Measurements from ENCODE around the gene RBM4.
"Not testable (repeated sequence)": the region's sequence is repeated elsewhere in the genome, so short reads cannot be mapped to it uniquely, and the experiment has no call there.

Gene RBM4, protein sequence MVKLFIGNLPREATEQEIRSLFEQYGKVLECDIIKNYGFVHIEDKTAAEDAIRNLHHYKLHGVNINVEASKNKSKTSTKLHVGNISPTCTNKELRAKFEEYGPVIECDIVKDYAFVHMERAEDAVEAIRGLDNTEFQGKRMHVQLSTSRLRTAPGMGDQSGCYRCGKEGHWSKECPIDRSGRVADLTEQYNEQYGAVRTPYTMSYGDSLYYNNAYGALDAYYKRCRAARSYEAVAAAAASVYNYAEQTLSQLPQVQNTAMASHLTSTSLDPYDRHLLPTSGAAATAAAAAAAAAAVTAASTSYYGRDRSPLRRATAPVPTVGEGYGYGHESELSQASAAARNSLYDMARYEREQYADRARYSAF

GRCh38 chr11:66638177-66639065, at the start of gene RBM4:
RBM4 (plus strand) TSS chr11:66638703; CDS start chr11:66639712, 1,009 bp downstream.
- DNase-seq (ENCODE audit: low read depth in 1 of 2, low spot score in 1 of 2): peak; percentile 87 to 92

- DNase-seq (ENCODE audit: low read depth in 1 of 2, low spot score in 1 of 2): not testable (repeated sequence)
Measured at GRCh38 chr11:66589315-66589714, 49.2 kb upstream of the RBM4 start.

DNA sequence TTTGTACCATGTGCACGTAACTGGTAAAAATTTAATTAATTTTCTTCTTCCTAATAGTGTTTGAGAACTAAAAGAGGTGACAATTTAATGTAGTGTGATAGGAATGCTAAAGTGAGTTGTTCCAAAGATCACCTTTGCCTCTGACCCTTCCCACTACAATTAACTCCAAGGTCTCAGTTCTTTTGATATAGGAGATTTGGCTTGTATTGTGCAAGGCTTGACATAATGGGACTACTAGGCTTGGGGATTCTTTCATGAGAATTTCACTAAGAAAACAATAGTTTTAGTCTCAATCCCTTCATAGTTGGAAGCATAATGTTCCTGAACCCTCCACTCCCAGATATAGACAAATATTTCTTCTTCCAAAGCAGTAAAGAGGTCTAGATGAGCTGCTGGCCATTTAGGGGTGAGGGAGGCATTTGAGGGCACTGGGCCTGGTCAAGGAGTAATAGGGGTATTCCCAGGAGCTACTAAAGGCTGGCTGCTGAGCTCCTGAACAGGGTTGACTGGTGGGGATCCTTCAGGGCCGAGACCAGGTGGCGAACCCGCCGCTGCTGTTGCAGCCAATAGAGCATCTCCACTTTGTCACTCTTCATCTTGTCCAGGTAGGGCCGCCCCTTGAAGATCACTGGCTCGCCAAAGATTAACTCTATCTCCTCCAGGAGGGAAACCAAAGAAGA, 48.4 kb upstream of the RBM4 start:
- DNase-seq (ENCODE audit: low read depth in 1 of 2, low spot score in 1 of 2): no peak

DNA sequence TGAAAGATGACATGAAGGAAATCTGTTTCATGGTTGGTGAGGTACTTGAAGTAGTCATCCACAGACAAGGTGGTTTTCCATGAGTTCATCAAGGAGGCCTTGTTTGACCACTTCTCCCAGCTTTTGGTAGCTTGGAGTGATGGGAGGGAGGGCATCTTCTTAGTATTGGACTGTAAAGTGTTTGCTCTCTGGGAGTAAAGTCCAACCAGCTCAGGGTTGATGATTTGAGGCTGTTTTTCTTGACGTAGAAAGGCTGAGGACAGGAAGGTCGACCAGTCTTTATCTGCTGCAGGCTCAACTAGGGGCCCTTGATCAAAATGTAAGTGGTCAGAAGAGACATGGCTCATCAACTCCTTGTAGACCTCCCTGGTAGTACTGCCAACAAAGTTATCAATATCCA, 47.3 kb upstream of the RBM4 start:
- DNase-seq (ENCODE audit: low read depth in 1 of 2, low spot score in 1 of 2): no peak

GRCh38 chr11:66592457-66593302, 45.8 kb upstream of the RBM4 start, which contains the start of the genes CCDC87 and CCS:
CCDC87 (minus strand) TSS chr11:66593063; CDS start chr11:66593015, 48 bp downstream.
CCS (plus strand) TSS chr11:66593185; CDS start chr11:66593262, 77 bp downstream.
- DNase-seq (ENCODE audit: low read depth in 1 of 2, low spot score in 1 of 2): peak; percentile 98

DNA sequence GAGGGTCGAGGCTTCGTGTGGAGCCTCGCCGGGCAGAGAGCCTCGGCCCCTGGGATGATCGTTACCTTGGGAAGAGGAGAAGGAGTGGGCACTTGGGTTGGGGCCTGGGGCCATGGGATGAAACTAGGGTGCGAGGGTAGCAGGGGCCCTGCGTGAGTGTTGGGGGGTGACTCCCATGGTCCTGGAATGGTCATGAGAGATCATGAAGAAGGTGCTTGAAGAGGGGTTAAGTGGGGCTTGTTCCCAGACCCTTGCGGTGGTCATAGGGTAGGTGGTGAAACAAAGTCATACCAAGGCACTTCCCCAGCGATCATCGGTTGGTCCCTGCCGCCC, 45.2 kb upstream of the RBM4 start:
- DNase-seq (ENCODE audit: low read depth in 1 of 2, low spot score in 1 of 2): no peak

DNA sequence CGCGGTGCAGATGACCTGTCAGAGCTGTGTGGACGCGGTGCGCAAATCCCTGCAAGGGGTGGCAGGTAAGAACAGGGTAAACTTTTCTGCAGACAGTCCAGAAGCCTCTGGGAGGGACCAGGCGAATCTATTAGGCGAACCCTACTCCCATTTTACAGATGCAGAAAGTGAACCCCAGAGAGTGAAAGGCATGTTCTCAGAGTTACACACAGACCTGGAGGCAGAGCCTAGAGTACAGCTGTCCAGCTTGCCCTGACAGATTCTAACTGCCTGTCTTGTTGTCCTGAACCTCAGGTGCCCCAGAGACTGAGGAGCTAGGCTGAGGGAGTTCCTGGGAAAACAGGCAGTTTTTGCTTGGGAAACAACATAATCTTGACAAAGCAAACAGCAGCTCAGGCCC, 44.9 kb upstream of the RBM4 start:
- DNase-seq (ENCODE audit: low read depth in 1 of 2, low spot score in 1 of 2): no peak

DNA sequence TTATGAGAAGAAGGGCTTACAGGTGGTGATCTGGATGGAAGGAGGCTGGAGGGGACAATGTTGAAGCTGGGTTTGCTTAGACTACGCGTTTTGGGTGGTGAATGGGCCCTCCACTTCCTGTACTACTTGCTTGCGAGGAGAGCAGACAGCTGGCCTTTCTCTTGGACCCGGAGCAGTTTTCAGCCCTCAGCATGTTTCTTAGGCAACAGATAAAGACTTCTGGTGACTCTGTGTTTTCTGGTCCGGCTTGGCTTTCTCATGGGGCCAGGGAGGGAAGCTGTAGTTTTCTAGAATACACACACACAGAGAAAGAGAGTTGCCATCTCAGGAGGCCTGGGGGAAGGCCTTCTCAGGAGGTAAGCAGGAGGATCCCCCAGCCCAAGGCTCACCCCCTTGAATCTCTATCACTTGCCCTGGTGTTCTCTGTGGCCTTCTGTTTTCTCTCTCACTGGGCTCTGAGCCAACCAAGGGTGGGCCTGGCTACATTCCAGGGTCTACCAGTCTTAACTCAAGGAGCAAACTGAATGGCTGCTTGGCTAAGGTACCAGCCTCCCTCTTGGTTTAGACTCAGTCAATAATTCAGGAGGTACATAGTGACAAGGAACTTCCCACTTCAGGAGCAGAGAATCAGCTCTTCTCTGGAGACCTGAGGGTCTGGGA, 43.1 kb upstream of the RBM4 start:
- DNase-seq (ENCODE audit: low read depth in 1 of 2, low spot score in 1 of 2): no peak

DNA sequence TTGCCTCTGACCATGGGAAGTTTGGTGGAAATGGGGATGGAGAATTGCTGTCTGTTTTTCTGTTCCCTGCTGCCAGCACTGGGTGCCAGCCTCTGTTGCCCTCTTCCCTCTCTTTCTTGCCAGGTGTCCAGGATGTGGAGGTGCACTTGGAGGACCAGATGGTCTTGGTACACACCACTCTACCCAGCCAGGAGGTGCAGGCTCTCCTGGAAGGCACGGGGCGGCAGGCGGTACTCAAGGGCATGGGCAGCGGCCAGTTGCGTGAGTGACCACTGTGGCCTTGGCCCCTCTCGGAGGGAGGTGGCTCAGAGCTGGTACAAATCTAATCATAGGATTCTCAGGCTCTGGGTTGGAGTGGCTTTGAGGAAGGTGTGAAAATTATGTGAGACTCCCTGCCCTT, 39.5 kb upstream of the RBM4 start:
- DNase-seq (ENCODE audit: low read depth in 1 of 2, low spot score in 1 of 2): no peak

DNA sequence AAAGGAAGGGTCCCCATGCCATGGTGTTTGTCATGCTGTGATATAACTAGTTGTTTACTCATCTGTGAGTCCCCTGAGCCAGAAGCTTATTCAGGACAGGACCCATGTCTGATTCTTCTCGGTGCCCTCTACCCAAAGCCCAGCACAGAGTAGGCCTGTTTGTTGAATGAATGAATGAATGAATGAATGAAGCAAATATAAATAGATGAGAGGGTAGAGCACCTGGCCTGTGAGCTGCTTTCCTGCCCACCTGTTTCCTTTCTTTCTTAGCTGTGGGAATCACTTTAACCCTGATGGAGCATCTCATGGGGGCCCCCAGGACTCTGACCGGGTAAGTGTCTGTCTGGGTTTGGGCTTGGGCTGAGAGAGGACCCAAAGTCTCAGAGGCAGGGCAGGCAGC, 38.3 kb upstream of the RBM4 start:
- no peak for DNase-seq (ENCODE audit: low read depth in 1 of 2, low spot score in 1 of 2)

DNA sequence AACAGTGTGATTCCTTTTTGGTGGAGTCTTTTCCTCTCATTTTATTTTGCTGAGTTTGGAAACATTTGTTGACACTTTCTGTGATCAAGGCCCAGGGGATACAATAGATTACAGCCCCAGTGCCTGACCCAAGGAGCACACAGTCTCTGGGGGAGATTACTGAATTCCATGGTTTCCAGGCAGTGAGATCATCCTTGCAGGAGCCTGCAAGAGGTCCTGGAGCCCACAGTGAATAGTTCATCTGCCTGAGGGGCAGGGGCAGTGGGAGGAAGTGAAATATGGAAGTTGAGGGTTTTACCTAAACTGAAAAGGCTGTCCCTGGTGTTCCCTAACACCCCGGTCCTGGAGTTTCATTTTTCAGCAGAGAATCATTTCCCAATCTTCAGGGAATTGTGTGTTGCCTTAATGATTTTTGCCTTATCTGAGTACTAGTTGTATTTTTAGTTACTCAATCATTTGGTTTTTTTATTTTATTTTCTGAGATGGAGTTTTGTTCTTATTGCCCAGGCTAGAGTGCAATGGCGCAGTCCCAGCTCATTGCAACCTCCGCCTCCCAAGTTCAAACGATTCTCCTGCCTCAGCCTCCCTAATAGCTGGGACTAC, 37.8 kb upstream of the RBM4 start:
- DNase-seq (ENCODE audit: low read depth in 1 of 2, low spot score in 1 of 2): no peak

DNA sequence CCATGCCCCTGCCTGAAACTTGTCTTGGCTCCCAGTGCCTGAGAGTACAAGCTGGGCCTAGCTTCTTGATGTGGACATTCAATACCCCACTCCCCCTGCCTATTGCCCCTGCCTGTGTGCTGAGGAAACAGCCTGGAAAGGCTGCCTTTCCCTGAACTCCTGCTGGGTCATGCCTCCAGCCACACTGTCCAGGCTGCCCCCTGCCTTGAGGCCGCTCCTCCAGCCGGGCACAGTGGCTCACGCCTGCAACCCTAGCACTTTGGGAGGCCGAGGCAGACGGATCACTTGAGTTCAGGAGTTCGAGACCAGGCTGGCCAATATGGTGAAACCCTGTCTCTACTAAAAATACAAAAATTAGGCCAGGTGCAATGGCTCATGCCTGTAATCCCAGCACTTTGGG, 35.4 kb upstream of the RBM4 start:
- DNase-seq (ENCODE audit: low read depth in 1 of 2, low spot score in 1 of 2): no peak

DNA sequence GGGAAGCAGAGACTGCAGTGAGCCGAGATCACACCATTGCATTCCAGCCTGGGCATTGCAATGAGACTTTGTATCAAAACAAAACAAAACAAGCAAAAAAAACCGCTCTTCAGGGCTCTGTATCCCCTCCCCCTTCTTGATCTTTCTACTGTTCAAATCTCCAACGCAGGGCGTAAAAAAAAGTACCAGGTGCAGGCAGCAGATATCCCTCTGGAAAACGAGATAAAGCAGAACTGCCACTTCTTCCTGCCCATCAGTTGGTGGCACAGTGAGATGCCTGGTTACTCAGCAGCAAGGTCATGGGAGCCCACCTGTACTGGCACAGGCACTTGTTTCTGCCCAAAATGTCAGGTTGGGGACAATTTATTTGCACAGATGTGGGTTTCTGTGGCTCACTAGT, 34.3 kb upstream of the RBM4 start:
- no peak for DNase-seq (ENCODE audit: low read depth in 1 of 2, low spot score in 1 of 2)

- not testable (repeated sequence) for DNase-seq (ENCODE audit: low read depth in 1 of 2, low spot score in 1 of 2)
Measured at GRCh38 chr11:66606608-66607007, 31.9 kb upstream of the RBM4 start.

DNA sequence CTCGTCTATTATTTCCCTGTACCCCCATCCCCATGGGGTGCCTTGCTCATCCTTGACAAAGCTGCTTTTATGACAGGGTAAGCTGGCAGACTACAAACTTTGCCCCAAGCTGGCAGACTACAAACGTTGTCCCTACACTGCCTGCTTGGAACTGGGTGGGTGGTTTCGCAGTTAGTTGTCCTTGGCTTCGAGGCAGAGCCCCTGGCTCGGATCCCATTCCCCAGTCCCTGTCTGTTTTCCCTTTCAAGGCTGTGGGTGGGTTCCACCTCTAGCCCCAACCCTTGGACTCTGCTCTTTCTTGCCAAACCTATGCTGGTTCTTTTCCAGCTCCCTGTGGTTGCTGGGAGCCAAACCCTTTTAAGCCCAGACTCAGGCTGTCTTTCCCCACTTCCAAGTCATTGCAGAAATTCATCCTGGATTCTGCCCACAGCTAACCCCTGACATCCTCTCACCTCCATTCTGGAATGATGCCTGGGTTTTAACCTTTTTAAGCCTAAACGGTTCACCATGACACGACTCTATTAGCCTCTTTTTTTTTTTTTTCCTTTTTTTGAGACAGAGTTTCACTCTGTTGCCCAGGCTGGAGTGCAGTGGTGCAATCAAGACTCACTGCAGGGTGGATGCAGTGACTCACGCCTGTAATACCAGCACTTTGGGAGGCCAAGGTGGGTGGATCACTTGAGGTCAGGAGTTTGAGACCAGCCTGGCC, 31.2 kb upstream of the RBM4 start:
- no peak for DNase-seq (ENCODE audit: low read depth in 1 of 2, low spot score in 1 of 2)

GRCh38 chr11:66609721-66610617, 28.5 kb upstream of the RBM4 start:
- DNase-seq (ENCODE audit: low read depth in 1 of 2, low spot score in 1 of 2): no peak

DNA sequence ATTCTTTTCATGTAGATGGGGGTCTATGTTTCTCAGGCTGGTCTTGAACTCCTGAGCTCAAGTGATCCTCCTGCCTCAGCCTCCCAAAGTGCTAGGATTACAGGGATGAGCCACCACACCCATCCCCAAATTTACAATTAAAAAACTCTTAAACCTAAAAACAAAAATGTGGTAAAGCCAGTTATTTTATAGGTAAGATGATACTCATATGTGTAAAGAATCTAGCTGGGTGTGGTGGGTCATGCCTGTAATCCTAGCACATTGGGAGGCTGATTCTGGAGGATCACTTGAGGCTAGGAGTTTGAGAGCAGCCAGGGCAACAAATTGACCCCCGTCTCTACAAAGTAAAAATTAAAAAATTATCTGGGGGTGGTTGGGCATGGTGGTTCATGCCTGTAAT, 26.0 kb upstream of the RBM4 start:
- no peak for DNase-seq (ENCODE audit: low read depth in 1 of 2, low spot score in 1 of 2)

DNA sequence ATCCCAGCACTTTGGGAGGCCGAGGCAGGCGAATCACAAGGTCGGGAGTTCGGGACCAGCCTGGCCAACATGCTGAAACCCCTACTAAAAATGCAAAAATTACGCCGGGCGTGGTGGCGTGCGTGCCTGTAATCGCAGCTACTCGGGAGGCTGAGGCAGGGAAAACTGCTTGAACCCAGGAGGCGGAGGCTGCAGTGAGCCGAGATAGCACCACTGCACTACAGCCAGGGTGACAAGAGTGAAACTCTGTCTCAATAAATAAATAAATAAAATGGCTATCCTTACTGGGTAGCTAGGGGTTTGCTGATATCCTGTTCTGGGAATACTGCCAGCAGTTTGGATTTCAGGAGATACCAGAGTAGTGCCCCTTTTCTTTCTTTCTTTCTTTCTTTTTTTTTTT, 24.4 kb upstream of the RBM4 start:
- DNase-seq (ENCODE audit: low read depth in 1 of 2, low spot score in 1 of 2): no peak
